Measurements from ENCODE around the gene TMCO4.

DNA sequence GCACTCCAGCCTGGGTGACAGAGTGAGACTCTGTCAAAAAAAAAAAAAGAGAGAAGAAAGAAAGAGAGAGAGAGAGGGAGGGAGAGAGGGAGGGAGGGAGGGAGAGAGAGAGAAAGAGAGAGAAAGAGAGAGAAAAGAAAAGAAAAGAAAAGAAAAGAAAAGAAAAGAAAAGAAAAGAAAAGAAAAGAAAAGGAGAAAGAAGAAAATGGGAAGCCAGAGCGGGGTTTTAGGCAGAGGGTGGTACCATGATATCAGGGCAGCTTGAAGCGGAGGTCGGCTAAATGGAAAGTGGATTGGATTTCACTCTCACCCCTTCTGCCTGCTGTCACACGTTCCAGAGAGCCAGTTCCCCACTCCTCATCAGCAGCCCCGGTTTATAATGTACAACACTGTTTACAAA is 1.9 kb downstream of the TMCO4 start:
- TF ChIP-seq, protein P1, sequence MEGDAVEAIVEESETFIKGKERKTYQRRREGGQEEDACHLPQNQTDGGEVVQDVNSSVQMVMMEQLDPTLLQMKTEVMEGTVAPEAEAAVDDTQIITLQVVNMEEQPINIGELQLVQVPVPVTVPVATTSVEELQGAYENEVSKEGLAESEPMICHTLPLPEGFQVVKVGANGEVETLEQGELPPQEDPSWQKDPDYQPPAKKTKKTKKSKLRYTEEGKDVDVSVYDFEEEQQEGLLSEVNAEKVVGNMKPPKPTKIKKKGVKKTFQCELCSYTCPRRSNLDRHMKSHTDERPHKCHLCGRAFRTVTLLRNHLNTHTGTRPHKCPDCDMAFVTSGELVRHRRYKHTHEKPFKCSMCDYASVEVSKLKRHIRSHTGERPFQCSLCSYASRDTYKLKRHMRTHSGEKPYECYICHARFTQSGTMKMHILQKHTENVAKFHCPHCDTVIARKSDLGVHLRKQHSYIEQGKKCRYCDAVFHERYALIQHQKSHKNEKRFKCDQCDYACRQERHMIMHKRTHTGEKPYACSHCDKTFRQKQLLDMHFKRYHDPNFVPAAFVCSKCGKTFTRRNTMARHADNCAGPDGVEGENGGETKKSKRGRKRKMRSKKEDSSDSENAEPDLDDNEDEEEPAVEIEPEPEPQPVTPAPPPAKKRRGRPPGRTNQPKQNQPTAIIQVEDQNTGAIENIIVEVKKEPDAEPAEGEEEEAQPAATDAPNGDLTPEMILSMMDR (IDR thresholded peaks at IDR 0.05) = no peak
- no peak for TF ChIP-seq EZH2 (IDR thresholded peaks at IDR 0.05; ENCODE audit: borderline replicate concordance, insufficient read depth, low read depth, low read length, poor library complexity, severe bottlenecking)

Measured in B cell (primary cell).